Right lobe of liver (tissue), 4 donors: ENCODE results near the gene TRABD2B.

ENCODE experiments used
- CTCF ChIP-seq, 4 donors: fragments of 200-600 bp in 3 of 4; fragments of 450-650 bp in 1 of 4; IDR thresholded peaks; one replicate each; pipeline versions ENCODE4 v1.5.1 to v1.8.0; 2016 to 2022; ENCODE audit warnings: antibody characterized with exemption in 4 of 4, mild to moderate bottlenecking in 2 of 4
- POLR2A ChIP-seq: fragments of 450-650 bp; IDR thresholded peaks from one replicate; pipeline ENCODE4 v1.6.1; 2017; ENCODE audit warnings: antibody characterized with exemption, mild to moderate bottlenecking
- donor health status: DM: no; HTN: no; CAD: no.
- donor health status: DM: no; HTN: no; CAD: no.
- donor health status: DM: no; HTN: yes; CAD: no.

- TF ChIP-seq CTCF (IDR thresholded peaks at IDR 0.05) (no peak), POLR2A (no peak)
Observed at GRCh38 chr1:47935163-47935562, 62.0 kb downstream of the TRABD2B start.
